H9 (cell line): ENCODE measurements around the gene ACOT11. TPM values are rescaled to one million over a fixed set of nuclear protein-coding genes. Genes with fewer than 3 reads are reported as not detected.

Experiments used
- DNase-seq: peaks from one replicate; pipeline ENCODE4 v3.0.0-alpha.2; 2017
- H2AFZ ChIP-seq: one replicate; pipeline ENCODE4 v1.6.1; 2013; ENCODE audit warnings: mild to moderate bottlenecking, low read length, control low read depth, moderate library complexity
- H2AK5ac ChIP-seq: 2 replicates; pipeline ENCODE4 v1.6.1; 2013; ENCODE audit warnings: low read length, control low read depth, mixed read lengths; ENCODE audit not compliant: insufficient read length
- H2BK120ac ChIP-seq: one replicate; pipeline ENCODE4 v1.6.1; 2013; ENCODE audit warnings: low read depth, mild to moderate bottlenecking, low read length, control low read depth, inconsistent platforms; ENCODE audit not compliant: poor library complexity, severe bottlenecking
- H2BK12ac ChIP-seq: 2 replicates; pipeline ENCODE4 v1.6.1; 2013; ENCODE audit warnings: low read length, control low read depth, mixed read lengths, low read depth; ENCODE audit not compliant: insufficient read length
- H2BK15ac ChIP-seq: 2 replicates; pipeline ENCODE4 v1.6.1; 2013; ENCODE audit warnings: low read depth, low read length, control low read depth
- H2BK20ac ChIP-seq: one replicate; pipeline ENCODE4 v1.6.1; 2013; ENCODE audit warnings: low read depth, mild to moderate bottlenecking, low read length, control low read depth, inconsistent platforms; ENCODE audit not compliant: poor library complexity, severe bottlenecking
- H2BK5ac ChIP-seq: 2 replicates; pipeline ENCODE4 v1.6.1; 2013; ENCODE audit warnings: low read length, control low read depth, mixed read lengths; ENCODE audit not compliant: insufficient read length
- H3K14ac ChIP-seq: 2 replicates; pipeline ENCODE4 v1.6.1; 2013; ENCODE audit warnings: low read length, control low read depth; ENCODE audit not compliant: insufficient read depth
- H3K18ac ChIP-seq: 2 replicates; pipeline ENCODE4 v1.6.1; 2013; ENCODE audit warnings: low read depth, mild to moderate bottlenecking, mixed read lengths, low read length, control low read depth; ENCODE audit not compliant: insufficient read length
- H3K23ac ChIP-seq: 2 replicates; pipeline ENCODE4 v1.6.1; 2013; ENCODE audit warnings: low read length, control low read depth, mixed read lengths, low read depth; ENCODE audit not compliant: insufficient read length
- H3K23me2 ChIP-seq: 2 replicates; pipeline ENCODE4 v1.6.1; 2013; ENCODE audit warnings: low read depth, mild to moderate bottlenecking, mixed read lengths, low read length, control low read depth; ENCODE audit not compliant: insufficient read length, poor library complexity, severe bottlenecking
- H3K27ac ChIP-seq: 2 replicates; pipeline ENCODE4 v1.5.1; 2013; ENCODE audit warnings: low read length, control low read depth, mixed read lengths, low read depth; ENCODE audit not compliant: insufficient read length
- H3K27me3 ChIP-seq: 2 replicates; pipeline ENCODE4 v1.6.1; 2013; ENCODE audit warnings: low read length, control low read depth, inconsistent platforms; ENCODE audit not compliant: insufficient read depth
- H3K4ac ChIP-seq: 2 replicates; pipeline ENCODE4 v1.6.1; 2013; ENCODE audit warnings: low read depth, mild to moderate bottlenecking, control low read depth, inconsistent platforms, low read length, moderate library complexity
- H3K4me1 ChIP-seq: 2 replicates; pipeline ENCODE4 v1.6.1; 2013; ENCODE audit warnings: low read length, control low read depth, inconsistent platforms; ENCODE audit not compliant: insufficient read depth
- H3K4me2 ChIP-seq: 2 replicates; pipeline ENCODE4 v1.6.1; 2013; ENCODE audit warnings: low read length, control low read depth, mixed read lengths; ENCODE audit not compliant: insufficient read length, insufficient read depth
- H3K56ac ChIP-seq: 2 replicates; pipeline ENCODE4 v1.6.1; 2013; ENCODE audit warnings: low read depth, mild to moderate bottlenecking, mixed read lengths, low read length, control low read depth; ENCODE audit not compliant: insufficient read length
- H3K79me1 ChIP-seq: 2 replicates; pipeline ENCODE4 v1.6.1; 2013; ENCODE audit warnings: low read depth, mild to moderate bottlenecking, moderate library complexity, low read length, control low read depth, inconsistent platforms; ENCODE audit not compliant: insufficient read depth, poor library complexity, severe bottlenecking
- H3K79me2 ChIP-seq: 2 replicates; pipeline ENCODE4 v1.6.1; 2013; ENCODE audit warnings: low read length, control low read depth, inconsistent platforms; ENCODE audit not compliant: insufficient read depth
- H3K9ac ChIP-seq: 2 replicates; pipeline ENCODE4 v1.6.1; 2013; ENCODE audit warnings: low read length, control low read depth, mixed read lengths; ENCODE audit not compliant: insufficient read length; ENCODE audit errors: extremely low read depth
- H3K9me3 ChIP-seq: one replicate; pipeline ENCODE4 v1.6.1; 2013; ENCODE audit warnings: low read depth, low read length, inconsistent platforms; ENCODE audit not compliant: control insufficient read depth
- H3T11ph ChIP-seq: one replicate; pipeline ENCODE4 v1.6.1; 2013; ENCODE audit warnings: mild to moderate bottlenecking, low read length, control low read depth, inconsistent platforms
- H4K20me1 ChIP-seq: one replicate; pipeline ENCODE4 v1.6.1; 2013; ENCODE audit not compliant: control insufficient read depth, insufficient read length, insufficient read depth
- H4K5ac ChIP-seq: 2 replicates; pipeline ENCODE4 v1.6.1; 2013; ENCODE audit warnings: low read depth, mild to moderate bottlenecking, mixed read lengths, low read length, control low read depth; ENCODE audit not compliant: insufficient read length
- H4K8ac ChIP-seq: replicated peaks from 2 replicates; pipeline ENCODE4 v1.6.1; 2013; ENCODE audit warnings: low read length, control low read depth, mixed read lengths, low read depth; ENCODE audit not compliant: insufficient read length
- H4K91ac ChIP-seq: 2 replicates; pipeline ENCODE4 v1.6.1; 2013; ENCODE audit warnings: low read depth, mild to moderate bottlenecking, moderate library complexity, mixed read lengths, low read length, control low read depth; ENCODE audit not compliant: insufficient read length
- H3K27ac Mint-ChIP-seq, 3 experiments: 2 replicates in 2 of 3; 3 replicates in 1 of 3; pipeline ENCODE4 v1.8.0; 2020 to 2021; ENCODE audit warnings: mixed read lengths in 3 of 3, mild to moderate bottlenecking in 1 of 3, moderate library complexity in 1 of 3
- H3K27me3 Mint-ChIP-seq: 2 replicates; pipeline ENCODE4 v1.8.0; 2021; ENCODE audit warnings: low read depth, mild to moderate bottlenecking, moderate library complexity, mixed read lengths
- H3K36me3 Mint-ChIP-seq, 3 experiments: 2 replicates in 2 of 3; 3 replicates in 1 of 3; pipeline ENCODE4 v1.8.0; 2020 to 2021; ENCODE audit warnings: low read depth in 3 of 3, mixed read lengths in 3 of 3; ENCODE audit not compliant: insufficient read depth in 1 of 3
- H3K4me1 Mint-ChIP-seq, 2 experiments: 2 replicates each; pipeline ENCODE4 v1.8.0; 2020; ENCODE audit warnings: mixed read lengths in 2 of 2
- H3K4me3 Mint-ChIP-seq, 2 experiments: 2 replicates in 1 of 2; 3 replicates in 1 of 2; pipeline ENCODE4 v1.8.0; 2020 to 2021; ENCODE audit warnings: mild to moderate bottlenecking in 2 of 2, mixed read lengths in 2 of 2, moderate library complexity in 1 of 2
- H3K9me3 Mint-ChIP-seq, 2 experiments: 2 replicates in 1 of 2; 3 replicates in 1 of 2; pipeline ENCODE4 v1.8.0; 2020; ENCODE audit warnings: mild to moderate bottlenecking in 2 of 2, mixed read lengths in 2 of 2, moderate library complexity in 1 of 2
- WGBS: extraction: QIAGEN DNeasy Blood & Tissue Kit; methylation state at CpG from one replicate; pipeline ENCODE4 v1.1.7; 2013; ENCODE audit warnings: missing lambda C conversion rate, low lambda C conversion rate, mixed read lengths; ENCODE audit not compliant: insufficient read length; ENCODE audit errors: extremely low coverage; 5-methylcytosine and 5-hydroxymethylcytosine counted together
- total RNA-seq: library from RNA; stranded (reverse); gene quantifications from 2 replicates; pipeline ENCODE4 v1.2.1, GENCODE V29; 2021
- TF ChIP-seq, protein P1 (sequence below): fragments of 200-600 bp; sonication (generic); conservative IDR thresholded peaks from 3 replicates; pipeline ENCODE4 v1.8.0; 2021; ENCODE audit warnings: antibody characterized with exemption, mild to moderate bottlenecking

ACOT11 gene
- total RNA-seq, 1 experiment from 2014 or later, result 4.0 TPM

DNA sequence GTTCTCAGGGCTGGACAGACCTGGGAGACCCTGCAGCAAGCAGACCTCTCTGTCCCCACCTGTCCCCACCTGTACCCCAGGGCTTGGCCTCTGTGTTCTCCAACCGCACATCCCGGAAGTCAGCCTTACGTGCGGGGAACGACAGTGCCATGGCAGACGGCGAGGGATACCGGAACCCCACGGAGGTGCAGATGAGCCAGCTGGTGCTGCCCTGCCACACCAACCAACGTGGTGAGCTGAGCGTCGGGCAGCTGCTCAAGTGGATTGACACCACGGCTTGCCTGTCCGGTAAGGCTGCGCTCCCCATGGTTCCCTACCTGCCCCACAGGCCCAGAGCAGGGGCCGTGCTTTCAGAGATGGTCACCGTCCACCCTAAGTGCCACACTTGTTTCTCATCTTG lies 36.5 kb downstream of the ACOT11 start:
- Mint-ChIP-seq H3K9me3 (no peaks in the 10 kb centered on the region), H3K4me1 (peaks cover 30 to 39% of the 10 kb centered on the region in 2 experiments), H3K27me3 (no peaks in the 10 kb centered on the region), H3K4me3 (no peak overlapping the region), H3K36me3 (no peaks in the 10 kb centered on the region), H3K27ac (peak overlapping the region in 2 of 3 experiments; percentile 48 to 49; a peak in 2 of 7 replicates)
- Histone ChIP-seq H3K14ac (peak overlapping the region; percentile 10; the same call in 1 of the 2 replicates), H4K5ac (no peak overlapping the region), H4K8ac (no peak overlapping the region), H3T11ph (no peak overlapping the region), H3K27ac (no peak overlapping the region), H3K9ac (no peak overlapping the region), H3K56ac (no peak overlapping the region), H3K4me1 (peaks cover 3% of the 10 kb centered on the region; the same call in 1 of the 2 replicates), H3K4ac (no peak overlapping the region), H4K91ac (peak overlapping the region; percentile 16), H3K9me3 (no peaks in the 10 kb centered on the region), H3K79me1 (no peaks in the 10 kb centered on the region), H2AK5ac (no peak overlapping the region), H3K23me2 (no peaks in the 10 kb centered on the region), H2AFZ (no peak overlapping the region), H3K27me3 (no peaks in the 10 kb centered on the region), H2BK20ac (no peak overlapping the region), H3K18ac (no peak overlapping the region), H3K79me2 (no peaks in the 10 kb centered on the region), H4K20me1 (no peaks in the 10 kb centered on the region), H3K4me2 (no peak overlapping the region), H2BK15ac (no peak overlapping the region), H2BK5ac (no peak overlapping the region), H2BK120ac (no peak overlapping the region), H3K23ac (no peak overlapping the region), H2BK12ac (no peak overlapping the region)
- TF ChIP-seq, protein P1, sequence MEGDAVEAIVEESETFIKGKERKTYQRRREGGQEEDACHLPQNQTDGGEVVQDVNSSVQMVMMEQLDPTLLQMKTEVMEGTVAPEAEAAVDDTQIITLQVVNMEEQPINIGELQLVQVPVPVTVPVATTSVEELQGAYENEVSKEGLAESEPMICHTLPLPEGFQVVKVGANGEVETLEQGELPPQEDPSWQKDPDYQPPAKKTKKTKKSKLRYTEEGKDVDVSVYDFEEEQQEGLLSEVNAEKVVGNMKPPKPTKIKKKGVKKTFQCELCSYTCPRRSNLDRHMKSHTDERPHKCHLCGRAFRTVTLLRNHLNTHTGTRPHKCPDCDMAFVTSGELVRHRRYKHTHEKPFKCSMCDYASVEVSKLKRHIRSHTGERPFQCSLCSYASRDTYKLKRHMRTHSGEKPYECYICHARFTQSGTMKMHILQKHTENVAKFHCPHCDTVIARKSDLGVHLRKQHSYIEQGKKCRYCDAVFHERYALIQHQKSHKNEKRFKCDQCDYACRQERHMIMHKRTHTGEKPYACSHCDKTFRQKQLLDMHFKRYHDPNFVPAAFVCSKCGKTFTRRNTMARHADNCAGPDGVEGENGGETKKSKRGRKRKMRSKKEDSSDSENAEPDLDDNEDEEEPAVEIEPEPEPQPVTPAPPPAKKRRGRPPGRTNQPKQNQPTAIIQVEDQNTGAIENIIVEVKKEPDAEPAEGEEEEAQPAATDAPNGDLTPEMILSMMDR, result no peak
- no peak for DNase-seq
- no CpG with 5 or more reads among the region's 17 CpGs for WGBS
